OCI-M2 (cell line): Measurements from ENCODE around the gene FGD5.

Source experiments
- DNase-seq: peaks from one replicate; lab custom pipeline; 2025; ENCODE audit not compliant: unreplicated experiment; lab: John Stamatoyannopoulos, UW

Gene FGD5

DNA sequence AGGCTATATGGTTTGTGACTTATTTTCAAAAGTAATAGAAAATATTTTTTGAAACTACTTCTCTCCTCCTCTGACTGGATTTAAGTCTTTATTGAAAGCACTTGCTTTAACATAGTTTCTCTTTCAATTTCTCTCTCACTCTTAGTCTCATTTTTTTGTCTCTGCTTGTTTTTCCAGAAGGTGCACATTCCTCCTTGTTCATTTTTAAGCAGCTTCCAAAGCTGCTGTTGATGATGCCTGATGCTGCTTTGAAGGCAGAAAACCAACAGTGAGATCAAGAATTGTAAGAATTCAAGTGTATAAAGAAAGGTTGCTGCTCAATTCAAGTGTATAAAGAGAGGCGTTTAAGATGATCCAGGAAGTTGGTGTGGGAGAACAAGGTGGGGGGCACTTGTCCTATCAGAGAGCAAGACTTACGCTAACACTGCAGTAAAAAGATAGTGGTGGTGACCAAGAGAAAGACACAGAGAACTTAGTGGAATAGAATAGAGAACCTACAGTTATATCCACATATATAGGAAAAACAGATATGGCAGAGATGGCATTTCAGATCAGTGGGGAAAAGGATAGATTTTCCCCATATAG is 140.7 kb downstream of the FGD5 start:
- DNase-seq = no peak

DNA sequence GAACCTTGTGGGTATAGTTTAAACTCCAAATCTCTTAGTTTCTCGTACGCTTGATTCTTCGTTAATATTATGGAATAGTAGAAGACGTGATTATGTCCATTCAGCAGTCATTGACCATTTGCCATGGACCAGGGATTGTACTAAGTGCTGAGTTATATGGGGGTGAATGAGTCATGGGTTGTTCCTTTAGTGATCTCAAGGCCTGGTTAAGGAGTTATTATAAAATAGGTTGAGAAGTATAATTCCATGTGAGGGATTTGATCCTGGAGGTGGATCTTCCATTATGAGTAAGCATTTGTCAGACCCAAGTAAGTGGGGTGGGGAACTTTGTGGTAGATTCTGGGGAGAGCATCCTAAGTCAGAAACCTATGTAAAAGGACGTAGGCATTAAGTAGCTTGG is 144.0 kb downstream of the FGD5 start:
- DNase-seq = no peak

DNA sequence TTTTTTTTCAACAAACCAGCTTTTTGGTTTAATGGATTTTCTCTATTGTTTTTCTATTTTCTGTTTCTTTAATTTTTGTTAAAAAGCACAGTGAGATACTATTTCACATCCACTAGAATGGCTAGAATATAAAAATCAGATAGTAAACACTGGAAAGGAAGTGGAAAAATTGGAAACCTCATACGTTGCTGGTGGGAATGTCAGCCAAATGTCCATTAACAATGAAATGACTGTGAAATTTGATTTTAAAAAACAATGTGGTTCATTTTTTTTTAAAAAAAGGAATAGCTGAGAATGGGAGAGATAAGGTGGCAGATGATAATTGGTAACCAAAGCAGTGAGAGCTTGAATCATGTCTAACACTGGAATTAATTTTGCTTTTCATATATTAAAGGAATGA is 148.5 kb downstream of the FGD5 start:
- DNase-seq = no peak

DNA sequence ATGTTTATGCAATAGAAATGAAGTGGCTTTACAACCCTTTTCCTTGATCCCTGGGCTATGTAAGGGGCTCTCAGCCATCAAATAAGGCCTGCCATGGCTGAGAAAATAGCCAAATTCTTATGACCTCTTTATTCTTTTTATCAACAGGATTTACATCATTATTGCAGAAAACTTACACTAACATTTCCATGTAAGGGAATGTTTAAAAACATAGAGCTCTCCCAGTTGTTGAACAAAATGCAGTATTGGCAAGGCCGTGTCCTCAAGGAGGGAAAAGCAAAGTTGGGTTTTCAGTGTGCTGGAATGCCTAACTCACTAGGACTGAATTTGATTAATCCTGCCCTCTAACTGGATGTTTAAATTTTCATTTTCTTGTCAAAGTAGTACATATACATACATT is 150.9 kb downstream of the FGD5 start:
- no peak for DNase-seq

DNA sequence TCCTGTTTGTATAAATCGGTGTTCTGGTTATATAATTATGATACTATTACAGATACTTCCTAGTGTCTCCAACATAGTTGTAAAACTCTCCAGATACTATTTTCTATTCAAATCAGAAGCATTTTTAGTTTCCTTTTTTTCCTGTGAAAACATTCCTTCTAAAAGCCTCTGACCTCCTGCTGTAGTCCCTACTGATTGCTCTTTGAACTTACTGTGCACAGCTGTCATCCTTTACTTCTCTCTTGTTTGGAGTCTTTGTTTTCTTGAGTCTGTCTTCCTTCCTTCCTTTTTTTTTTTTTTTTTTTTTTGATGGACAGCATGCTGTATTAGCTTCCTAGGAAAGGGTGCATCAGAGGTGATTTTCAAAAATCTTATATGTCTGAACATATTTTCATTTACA is 157.6 kb downstream of the FGD5 start:
- no peak for DNase-seq

DNA sequence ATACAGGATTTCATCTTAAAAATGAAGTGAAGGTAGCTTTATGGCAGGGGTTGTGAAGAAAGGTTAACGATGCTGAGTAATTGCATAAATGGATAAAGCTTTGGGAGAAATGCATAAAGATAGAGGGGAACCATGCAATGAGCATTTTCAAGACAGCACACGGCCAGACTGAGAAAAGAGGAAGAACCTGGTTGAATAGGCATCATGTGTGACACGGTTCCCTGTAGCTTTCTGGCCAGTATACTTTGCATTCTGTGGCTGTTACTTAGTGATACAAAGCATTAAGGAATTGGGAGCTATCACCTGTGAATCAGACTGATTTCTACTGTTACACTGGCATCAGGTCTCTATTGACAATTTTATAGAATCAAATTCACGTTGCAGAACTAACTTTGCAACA is 161.9 kb downstream of the FGD5 start:
- no peak for DNase-seq
